ENCODE measurements around the gene KCNQ1.

- no peak for TF ChIP-seq CTCF (IDR thresholded peaks at IDR 0.05; ENCODE audit: poor library complexity, severe bottlenecking)
- no peak for TF ChIP-seq POLR2AphosphoS5 (IDR thresholded peaks at IDR 0.05)
- TF ChIP-seq RAD21 (conservative IDR thresholded peaks at IDR 0.05): no peak
- TF ChIP-seq SMC3 (conservative IDR thresholded peaks at IDR 0.05; ENCODE audit: poor library complexity): no peak
- TF ChIP-seq EP300 (conservative IDR thresholded peaks at IDR 0.05; ENCODE audit: poor library complexity, severe bottlenecking): no peak
- no peak for TF ChIP-seq EZH2 (IDR thresholded peaks at IDR 0.05; ENCODE audit: borderline replicate concordance, insufficient read depth, low read length, poor library complexity, severe bottlenecking)
- no peak for TF ChIP-seq REST (IDR thresholded peaks at IDR 0.05; ENCODE audit: borderline replicate concordance)
- TF ChIP-seq TAF1 (IDR thresholded peaks at IDR 0.05; ENCODE audit: low read depth): no peak
Measured at GRCh38 chr11:2513441-2513840, 68.6 kb downstream of the KCNQ1 start.

Data from neural cell (in vitro differentiated cells).